ENCODE measurements around the gene AMBP. TPM values are rescaled to one million over a fixed set of nuclear protein-coding genes. Genes with fewer than 3 reads are reported as not detected.

AMBP gene
- polyA plus RNA-seq, 1 experiment = 0.22 TPM

- no peak overlapping the region for H3K4me3 ChIP-seq (ENCODE audit: low read depth, low read length)
- H3K36me3 ChIP-seq (ENCODE audit: control insufficient read depth, insufficient read depth, low read length) = no peaks in the 10 kb centered on the region
- CTCF ChIA-PET = interaction anchor here (0.8 to 3.8 kb wide), 3 partner anchors 29 to 225 kb away, joined by 3 to 20 read pairs (median 4); no protein-coding TSS in a partner anchor
- POLR2A ChIA-PET = no interaction called here
- no peak for DNase-seq (ENCODE audit: low read depth)
- peaks cover 17% of the 10 kb centered on the region for H3K27me3 ChIP-seq (ENCODE audit: control insufficient read depth, insufficient read depth, low read length)
- TF ChIP-seq CTCF (IDR thresholded peaks at IDR 0.05; ENCODE audit: insufficient read depth, low read depth, low read length) = no peak
Observed at GRCh38 chr9:114078781-114079156, 669 bp upstream of the AMBP start.

GRCh38 chr9:114077162-114077837 lies 800 bp downstream of the AMBP start:
- DNase-seq (ENCODE audit: low read depth) = no peak
- Histone ChIP-seq H3K27me3 (ENCODE audit: control insufficient read depth, insufficient read depth, low read length) (peaks cover 17% of the 10 kb centered on the region), H3K4me3 (ENCODE audit: low read depth, low read length) (no peak overlapping the region), H3K36me3 (ENCODE audit: control insufficient read depth, insufficient read depth, low read length) (no peaks in the 10 kb centered on the region)
- POLR2A ChIA-PET = no interaction called here
- no peak for TF ChIP-seq CTCF (IDR thresholded peaks at IDR 0.05; ENCODE audit: insufficient read depth, low read depth, low read length)
- CTCF ChIA-PET = interaction anchor here (1.0 to 3.8 kb wide), 6 partner anchors 13 to 341 kb away, joined by 3 to 20 read pairs (median 4); no protein-coding TSS in a partner anchor

GRCh38 chr9:114076237-114077161 lies 1.6 kb downstream of the AMBP start:
- DNase-seq (ENCODE audit: low read depth) = no peak
- POLR2A ChIA-PET = no interaction called here
- Histone ChIP-seq H3K36me3 (ENCODE audit: control insufficient read depth, insufficient read depth, low read length) (no peaks in the 10 kb centered on the region), H3K4me3 (ENCODE audit: low read depth, low read length) (no peak overlapping the region), H3K27me3 (ENCODE audit: control insufficient read depth, insufficient read depth, low read length) (peaks cover 19% of the 10 kb centered on the region)
- CTCF ChIA-PET = interaction anchor here (1.2 to 1.5 kb wide), 3 partner anchors 12 to 269 kb away, joined by 3 to 4 read pairs (median 3); no protein-coding TSS in a partner anchor
- no peak for TF ChIP-seq CTCF (IDR thresholded peaks at IDR 0.05; ENCODE audit: insufficient read depth, low read depth, low read length)

GRCh38 chr9:114075602-114076001 lies 2.5 kb downstream of the AMBP start:
- H3K36me3 ChIP-seq (ENCODE audit: control insufficient read depth, insufficient read depth, low read length) = no peaks in the 10 kb centered on the region
- DNase-seq (ENCODE audit: low read depth) = no peak
- TF ChIP-seq CTCF (IDR thresholded peaks at IDR 0.05; ENCODE audit: insufficient read depth, low read depth, low read length) = no peak
- ChIA-PET POLR2A (no interaction called here), CTCF (interaction anchor here (1.0 to 7.0 kb wide), 2 partner anchors 7 to 232 kb away, joined by 3 to 42 read pairs; no protein-coding TSS in a partner anchor)
- H3K27me3 ChIP-seq (ENCODE audit: control insufficient read depth, insufficient read depth, low read length) = peaks cover 19% of the 10 kb centered on the region
- no peak overlapping the region for H3K4me3 ChIP-seq (ENCODE audit: low read depth, low read length)
